ENCODE measurements around the gene BRD1.

The BRD1 gene

DNA sequence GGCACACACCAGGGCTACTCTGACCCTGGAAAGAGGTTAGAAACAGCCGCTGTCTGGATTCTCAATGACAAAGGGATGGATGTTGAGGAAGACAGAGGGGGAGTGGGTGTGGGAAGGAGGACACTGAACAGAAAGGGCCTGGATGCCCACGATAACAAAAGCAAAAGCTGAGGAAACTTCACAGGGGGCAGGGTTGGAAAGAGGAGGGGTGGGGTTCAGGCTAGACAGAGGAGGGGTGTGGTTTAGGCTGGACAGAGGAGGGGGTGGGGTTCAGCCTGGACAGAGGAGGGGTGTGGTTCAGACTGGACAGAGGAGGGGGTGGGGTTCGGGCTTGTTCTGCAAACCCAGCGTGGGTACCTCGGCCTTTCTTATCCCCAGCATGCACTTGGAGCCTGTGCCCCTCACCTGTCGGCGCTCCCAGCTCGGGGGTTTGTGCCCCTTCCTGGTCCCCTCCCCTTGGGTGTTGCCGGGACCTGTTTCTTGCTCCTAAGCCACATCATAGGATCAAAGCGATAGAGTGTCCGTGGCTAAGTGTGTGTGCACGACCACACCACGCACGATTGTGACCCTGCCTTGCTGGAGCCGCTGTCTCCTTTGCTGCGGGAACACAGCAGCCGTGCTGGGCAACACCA lies 75.6 kb downstream of the BRD1 start:
- DNase-seq (ENCODE audit: low spot score), result no peak

DNA sequence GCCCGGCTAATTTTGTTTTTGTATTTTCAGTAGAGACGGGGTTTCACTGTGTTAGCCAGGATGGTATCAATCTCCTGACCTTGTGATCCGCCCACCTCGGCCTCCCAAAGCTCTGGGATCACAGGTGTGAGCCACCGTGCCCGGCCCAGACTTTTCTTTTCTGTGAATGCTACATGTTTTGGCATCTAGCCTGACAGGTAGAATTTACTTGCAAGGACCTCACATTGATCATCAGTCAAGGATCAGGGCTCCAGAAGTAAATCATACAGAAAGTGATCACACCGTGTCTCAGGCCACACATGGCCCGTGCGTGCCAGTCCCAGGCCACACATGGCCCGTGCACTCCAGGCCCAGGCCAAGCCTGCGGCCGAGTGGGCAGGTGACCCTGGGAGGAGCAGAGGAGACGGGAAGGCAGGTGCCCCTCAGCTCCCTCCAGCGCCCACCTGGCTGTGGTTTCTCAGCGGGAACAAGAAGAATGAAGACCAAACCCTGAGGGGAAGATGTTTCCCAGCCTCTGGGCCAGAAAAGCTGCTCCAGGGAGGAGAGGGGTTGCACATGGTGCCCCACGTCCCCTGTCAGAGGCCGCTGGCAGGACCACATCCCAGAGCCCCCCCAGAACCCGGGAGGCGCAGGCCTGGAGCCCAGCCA lies 76.2 kb downstream of the BRD1 start:
- DNase-seq (ENCODE audit: low spot score), result no peak

DNA sequence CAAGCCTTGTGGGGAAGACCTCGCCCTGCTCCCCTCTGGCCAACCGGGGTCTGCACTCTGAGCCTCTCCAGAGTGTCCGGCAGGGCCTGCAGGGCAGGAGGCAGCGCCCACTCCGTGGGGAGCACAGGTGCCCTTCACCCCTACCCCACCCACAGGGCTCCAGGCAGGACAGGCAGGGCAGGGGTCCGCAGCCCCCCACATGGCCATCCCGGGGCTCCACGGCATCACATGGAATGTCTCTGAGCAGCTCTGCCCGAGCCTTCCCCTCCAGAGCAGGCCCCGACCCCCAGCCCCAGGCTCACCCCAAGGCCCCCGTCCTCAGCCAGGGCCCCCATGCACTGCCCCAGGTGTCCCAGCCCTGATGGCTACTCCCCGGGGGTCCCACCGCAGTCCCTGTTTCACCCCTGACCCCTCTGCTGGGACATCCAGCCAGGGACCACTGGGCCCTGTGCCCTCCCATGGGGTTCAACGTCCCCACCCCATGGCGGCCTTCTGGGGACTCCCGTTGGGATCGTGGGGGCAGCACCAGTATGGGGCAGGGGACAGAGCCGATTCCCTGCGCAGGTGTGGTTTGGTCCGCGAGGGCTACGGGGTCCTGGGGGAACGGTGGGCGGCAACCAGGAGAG lies 77.7 kb downstream of the BRD1 start:
- DNase-seq (ENCODE audit: low spot score), result no peak

DNA sequence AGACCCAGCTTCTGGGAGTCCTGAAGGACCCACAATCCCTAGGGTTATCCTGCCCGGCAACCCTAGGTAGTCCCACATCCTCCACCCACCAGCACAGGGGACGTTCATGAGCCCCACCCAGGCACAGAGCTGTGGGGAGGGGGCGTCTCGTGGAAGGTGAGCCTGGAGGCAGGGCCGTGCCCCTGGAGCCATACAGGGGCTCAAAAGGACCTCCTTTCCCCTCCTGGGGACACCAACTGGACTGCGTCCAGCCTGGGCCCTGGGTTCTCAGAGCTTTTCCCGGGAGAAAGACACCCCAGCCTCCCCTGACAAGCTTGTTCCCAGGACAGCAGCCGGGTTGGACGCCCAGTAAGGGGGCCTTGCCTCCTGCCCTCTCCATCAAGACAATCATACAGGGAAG lies 78.4 kb downstream of the BRD1 start:
- DNase-seq (ENCODE audit: low spot score), result no peak

DNA sequence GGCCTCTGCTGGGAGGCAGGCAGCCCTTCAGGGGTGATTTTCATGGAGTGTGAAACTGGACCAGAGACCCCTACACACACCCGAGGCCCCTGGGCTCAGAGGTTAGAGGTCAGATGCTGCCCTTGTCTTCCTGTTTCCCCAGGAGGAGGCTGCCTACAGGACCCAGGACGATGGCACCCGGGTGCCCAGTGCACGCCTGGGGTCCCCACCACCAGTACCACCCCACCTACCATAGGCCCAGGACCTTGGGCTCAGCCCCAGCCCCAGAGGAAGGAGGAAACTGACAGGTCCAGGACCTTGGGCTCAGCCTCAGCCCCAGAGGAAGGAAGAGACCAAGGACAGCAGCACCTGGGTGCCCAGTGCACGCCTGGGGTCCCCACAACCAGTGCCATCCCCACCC lies 79.2 kb downstream of the BRD1 start:
- no peak for DNase-seq (ENCODE audit: low spot score)

DNA sequence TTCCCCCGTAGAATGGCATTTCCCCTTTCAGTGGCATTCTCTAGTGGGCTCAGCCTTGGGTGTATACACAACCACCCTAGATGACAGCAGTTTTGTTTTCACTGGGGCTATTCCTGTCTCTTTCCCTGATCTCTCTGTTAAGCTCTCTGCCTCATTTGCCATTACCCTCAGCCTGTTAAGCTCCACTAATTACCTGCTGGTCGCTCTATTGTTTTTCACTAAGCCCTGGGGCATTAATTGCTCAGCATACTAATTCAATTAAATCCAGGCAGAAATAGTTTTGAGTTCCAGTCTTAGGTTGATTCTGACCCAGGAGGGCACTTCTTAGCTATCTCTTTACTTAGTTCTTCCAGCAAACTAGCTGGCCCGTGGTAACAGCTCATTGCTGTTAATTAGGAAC lies 80.0 kb downstream of the BRD1 start:
- no peak for DNase-seq (ENCODE audit: low spot score)

DNA sequence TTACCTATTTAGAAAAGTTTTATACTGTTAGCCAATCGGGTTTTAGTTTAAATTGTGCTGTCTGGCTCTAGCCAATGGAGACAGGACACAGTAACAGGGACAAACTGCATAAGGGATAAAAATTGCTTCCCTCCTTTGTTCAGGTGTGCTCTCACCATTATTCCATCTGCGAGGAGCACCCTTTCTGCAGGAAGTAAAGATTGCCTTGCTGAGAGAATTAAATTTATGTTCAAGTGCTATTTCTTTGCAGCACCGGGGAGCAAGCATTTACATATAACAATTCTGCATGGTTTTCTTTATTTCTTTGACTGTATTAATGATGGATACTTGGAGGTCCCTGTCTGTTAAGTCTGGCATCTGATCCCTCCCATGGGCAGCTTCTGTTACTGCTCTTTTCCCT lies 80.5 kb downstream of the BRD1 start:
- DNase-seq (ENCODE audit: low spot score), result no peak

DNA sequence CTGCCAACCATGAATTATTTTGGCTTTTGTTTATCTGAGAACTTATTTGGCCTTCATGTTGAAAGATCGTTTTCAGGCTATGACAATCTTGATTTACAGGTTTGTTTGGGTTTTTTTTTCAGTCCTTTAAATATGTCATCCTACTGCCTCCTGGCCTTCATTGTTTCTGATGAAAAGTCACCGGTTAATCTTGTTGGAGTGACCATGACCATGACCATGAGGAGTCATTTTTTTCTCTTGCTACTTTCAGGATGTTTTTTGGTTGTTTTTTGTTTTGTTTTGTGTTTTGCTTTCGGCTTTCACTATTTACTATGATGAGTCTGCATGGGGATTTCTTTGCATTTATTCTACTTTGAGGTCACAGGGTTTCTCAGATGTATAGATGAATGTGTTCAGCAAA lies 81.6 kb downstream of the BRD1 start:
- no peak for DNase-seq (ENCODE audit: low spot score)

DNA sequence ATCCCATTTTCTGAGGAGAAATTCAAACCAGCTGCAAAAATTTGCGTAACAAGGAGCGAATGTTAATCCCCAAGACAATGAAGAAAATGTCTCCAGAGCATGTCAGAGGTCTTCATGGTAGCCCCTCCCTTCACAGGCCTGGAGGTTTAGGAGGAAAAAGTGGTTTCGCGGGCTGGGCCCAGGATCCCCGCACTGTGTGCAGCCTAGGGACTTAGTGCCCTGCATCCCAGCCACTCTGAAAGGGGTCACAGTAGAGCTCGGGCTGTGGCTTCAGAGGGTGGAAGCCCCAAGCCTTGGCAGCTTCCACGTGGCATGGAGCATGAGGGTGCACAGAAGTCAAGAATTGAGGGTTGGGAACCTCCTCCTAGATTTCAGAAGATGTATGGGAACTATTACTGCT lies 87.4 kb downstream of the BRD1 start:
- DNase-seq (ENCODE audit: low spot score), result no peak

DNA sequence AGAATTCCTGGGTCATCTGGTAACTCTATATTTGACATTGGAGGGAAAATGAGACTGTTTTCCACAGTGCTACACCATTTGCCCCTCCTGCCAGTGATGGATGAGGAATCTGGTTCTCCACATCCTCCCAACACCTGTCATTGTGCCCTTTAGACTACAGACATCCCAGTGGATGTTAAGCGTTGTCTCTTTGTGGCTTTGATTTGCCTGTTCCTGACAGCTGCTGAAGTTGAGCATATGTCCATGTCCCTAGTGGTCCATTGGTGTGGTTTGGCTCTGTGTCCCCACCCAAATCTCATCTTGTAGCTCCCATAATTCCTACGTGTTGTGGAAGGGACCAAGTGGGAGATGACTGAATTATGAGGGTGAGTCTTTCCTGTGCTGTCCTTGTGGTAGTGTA lies 88.5 kb downstream of the BRD1 start:
- DNase-seq (ENCODE audit: low spot score), result no peak

DNA sequence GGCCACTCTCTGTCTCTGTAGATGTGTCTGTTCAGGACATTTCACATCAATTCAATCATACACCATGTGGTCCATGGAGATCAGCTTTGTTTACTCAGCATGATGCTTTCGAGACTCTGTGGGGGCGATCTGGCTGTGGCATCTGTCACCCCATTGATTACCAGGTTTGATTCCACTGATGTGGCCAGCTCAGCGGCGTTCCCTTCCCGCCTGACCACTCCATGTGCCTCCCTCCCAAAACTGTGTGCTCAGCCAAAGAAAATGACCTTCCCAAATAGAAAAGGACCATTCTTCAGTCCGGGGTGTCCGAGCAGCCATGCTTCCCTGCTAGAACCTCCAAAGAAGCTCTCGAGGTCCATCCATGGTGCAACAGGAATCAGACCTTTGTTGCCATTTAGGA lies 89.1 kb downstream of the BRD1 start:
- DNase-seq (ENCODE audit: low spot score), result no peak

DNA sequence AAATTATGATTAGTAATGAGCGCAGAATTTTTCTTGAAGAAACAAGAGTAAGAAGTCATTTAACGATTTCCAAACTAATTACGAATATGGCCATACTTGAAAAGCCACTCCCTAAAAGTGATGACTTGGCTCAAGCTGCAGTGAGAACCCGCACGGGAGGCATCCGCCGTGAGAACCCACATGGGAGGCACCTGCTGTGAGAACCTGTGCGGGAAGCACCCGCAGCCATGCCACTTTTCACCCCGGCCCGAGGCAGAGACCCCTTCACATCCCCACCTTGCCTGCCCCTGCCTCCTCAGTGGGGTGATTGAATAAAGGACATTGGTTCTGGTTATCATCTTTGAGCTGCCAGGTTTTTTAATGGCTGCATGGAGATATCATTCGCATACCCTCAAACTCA lies 89.7 kb downstream of the BRD1 start:
- no peak for DNase-seq (ENCODE audit: low spot score)

DNA sequence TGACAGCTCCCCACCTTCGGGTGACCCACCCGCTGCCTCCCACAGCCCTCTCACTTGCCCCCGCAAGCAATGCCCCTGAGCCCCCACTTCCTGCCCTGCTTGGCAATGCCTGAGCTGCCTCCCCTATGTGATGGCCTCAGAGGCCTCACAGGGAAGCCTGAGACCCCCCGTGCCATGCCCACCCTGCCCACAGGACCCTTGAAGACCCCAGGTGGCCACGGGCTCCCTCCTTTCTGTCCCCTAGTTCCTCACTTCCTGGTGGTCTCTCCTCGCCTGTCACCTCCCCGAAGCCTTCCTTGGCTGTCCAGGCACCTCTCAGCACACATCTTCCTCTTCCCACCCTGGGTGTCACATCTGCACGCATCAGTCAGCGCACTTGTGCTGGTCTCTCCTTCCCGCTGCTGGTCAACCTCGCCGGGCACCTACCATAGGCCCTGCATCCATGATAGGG lies 90.5 kb downstream of the BRD1 start:
- DNase-seq (ENCODE audit: low spot score), result no peak

DNA sequence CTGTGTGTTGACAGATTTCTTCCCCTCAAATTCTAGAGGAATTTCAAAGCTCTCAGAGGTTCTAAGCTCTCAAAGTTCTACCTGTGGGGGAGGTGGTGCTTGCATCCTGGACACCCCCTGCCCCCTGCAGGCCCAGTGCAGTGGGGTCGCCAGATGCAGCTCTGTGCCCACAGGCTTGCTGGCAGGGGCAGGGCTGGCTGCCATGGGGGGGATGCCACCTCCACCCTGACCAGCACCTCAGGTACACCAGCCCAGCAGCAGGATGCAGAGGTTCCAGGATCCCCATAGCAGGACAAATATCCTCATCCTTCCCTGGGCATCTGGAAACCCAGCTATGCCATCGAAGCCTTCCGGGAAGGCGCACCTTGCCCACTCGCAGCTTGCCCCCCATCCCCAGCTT lies 91.1 kb downstream of the BRD1 start:
- DNase-seq (ENCODE audit: low spot score), result no peak

DNA sequence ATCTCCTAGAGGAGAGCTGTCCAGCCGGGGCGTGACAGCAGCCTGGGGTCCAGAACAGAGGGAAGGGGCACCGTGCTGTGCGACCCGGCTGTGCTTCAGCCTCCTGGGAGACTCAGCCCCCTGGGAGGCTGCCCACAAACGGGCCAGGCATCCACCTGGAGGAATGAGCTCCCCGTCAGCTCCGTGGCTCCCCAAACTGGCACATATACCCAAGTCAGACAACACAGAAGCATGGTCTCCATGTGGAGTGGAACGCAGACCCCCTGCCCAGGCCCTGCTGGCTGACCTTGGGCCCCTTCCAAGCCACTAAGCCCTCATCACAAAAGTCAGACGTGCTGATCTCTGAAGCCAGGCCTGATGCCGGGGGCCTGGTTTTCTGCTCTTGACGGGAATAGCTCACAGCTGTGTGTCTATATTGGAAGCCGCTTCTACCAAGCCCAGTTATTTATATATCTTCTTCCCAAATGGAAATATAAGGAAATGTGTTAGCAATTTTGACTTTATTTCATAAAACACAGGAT lies 91.7 kb downstream of the BRD1 start:
- DNase-seq (ENCODE audit: low spot score), result no peak

DNA sequence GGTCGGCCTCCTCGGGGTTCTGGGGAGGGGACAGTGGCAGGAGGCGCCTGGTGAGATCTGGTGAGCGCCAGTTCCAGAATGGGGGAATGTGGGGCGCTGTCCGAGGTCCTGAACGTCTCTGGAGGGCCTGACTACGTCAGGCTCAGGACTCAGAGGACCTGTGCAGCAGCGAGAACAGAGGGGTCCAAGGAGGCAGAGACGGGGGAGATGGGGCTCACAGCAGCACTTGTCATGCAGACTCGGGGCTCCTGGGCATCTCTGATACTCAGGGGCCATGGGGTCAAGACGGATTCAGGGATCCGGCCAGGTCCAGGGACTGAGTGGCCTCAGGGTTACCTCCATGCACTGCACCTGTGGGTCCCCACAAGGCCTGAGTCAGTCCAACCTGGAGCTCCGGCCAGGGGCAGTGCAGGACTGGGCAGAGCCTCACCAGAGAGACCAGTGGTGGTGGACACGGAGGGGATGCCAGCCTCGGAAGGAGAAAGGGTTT lies 92.2 kb downstream of the BRD1 start:
- DNase-seq (ENCODE audit: low spot score), result peak; percentile 69

DNA sequence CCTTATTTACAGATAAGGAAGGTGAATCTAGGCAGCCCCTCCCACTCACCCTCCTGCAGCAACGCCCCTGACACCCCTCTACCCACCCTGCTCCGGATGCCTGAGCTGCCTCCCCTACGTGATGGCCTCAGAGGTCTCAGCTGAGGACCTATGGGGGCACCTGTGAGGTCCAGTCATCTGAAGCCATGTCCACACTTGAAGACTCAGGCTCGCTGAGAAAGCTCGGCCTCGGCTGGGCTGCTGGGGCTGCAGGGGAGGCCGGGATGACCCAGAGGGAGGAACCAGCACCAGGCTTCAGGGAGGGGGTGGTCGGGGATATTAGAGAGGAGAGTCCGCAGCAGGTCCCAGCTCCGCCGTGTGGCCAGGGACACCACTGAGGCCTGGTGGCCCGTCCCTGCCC lies 92.8 kb downstream of the BRD1 start:
- DNase-seq (ENCODE audit: low spot score), result no peak

DNA sequence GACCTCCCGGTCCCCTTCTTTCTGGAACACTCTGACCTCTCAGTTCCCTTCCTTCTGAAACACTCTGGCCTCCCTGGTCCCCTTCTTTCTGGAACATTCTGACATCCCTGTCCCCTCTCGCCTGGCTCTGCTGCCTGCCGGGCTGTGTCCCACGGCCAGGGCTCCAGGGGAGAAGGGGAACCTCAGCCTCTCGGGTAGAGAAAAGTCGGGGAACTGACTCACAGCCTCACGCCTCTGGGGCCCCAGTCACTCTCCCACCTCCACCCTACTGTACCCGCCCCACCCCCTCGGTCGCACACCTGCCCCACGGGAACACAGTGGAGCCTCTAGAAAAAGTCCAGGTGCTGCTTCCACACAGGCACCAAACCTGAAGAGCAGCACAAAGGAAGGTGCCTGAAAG lies 93.3 kb downstream of the BRD1 start:
- no peak for DNase-seq (ENCODE audit: low spot score)

DNA sequence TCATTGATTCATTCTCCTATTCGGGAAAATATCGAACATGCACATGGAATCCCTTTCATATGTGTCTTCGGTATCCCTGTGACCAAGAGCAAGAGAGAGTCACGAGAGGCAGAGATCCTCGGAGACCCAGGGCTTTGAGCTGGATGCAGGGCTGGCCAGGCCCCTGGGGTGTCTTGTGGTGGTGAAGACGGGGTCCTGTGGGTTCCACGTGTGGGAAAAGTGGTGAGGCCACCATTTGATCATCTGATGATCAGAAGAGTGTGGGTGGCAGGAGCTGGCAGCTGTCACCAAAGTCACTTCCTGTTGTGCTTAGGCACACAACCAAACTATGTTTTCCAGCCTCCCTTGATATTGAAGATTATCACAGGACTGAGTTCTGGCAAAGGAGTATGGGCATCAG lies 94.0 kb downstream of the BRD1 start:
- no peak for DNase-seq (ENCODE audit: low spot score)

DNA sequence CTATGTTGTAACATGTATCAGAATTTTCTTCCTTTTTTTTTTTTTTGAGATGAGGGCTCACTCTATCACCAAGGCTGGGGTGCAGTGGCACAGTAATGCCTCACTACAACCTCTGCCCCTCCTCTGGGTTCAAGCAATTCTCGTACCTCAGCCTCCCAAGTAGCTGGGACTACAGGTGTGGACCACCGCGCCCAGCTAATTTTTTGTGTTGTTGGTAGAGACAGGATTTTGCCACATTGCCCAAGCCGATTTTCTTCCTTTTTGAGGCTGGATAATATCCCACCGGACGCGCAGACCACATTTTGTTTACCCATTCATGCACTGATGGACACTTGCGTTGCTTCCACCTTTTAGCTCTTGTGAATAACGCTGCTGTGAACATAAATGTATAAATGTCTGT lies 97.0 kb downstream of the BRD1 start:
- no peak for DNase-seq (ENCODE audit: low spot score)

DNA sequence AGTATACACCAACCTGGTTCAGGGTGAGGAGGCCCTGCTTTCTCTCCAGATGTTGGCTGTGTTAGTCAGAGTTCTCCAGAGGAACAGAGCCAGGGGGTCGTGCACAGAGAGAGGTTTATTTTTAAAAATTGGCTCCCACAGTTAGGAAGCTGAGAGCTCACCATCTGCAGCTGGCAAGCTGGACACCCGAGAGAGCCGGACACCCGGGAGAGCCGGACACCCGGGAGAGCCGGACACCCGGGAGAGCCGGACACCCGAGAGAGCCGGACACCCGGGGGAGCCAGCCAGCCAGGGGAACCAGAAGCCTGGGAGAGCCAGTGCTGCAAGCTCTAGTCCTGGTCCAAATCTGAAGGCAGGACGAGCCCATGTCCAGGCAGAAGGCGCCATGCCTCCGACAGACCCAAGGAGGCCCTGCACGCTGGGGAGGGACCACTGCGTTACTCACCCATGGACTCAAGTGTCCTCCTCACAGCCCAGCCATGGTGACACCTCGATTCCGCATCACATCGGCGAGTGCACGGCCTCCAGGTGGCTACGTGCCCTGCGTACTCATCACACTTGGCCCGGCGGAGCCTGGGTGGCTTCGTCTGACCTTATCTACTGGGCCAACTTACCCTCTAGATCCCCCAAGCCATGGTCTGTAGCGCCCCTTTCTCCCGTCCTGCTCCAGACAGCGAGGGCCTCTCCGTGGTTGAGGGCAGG lies 99.0 kb downstream of the BRD1 start:
- DNase-seq (ENCODE audit: low spot score), result no peak

DNA sequence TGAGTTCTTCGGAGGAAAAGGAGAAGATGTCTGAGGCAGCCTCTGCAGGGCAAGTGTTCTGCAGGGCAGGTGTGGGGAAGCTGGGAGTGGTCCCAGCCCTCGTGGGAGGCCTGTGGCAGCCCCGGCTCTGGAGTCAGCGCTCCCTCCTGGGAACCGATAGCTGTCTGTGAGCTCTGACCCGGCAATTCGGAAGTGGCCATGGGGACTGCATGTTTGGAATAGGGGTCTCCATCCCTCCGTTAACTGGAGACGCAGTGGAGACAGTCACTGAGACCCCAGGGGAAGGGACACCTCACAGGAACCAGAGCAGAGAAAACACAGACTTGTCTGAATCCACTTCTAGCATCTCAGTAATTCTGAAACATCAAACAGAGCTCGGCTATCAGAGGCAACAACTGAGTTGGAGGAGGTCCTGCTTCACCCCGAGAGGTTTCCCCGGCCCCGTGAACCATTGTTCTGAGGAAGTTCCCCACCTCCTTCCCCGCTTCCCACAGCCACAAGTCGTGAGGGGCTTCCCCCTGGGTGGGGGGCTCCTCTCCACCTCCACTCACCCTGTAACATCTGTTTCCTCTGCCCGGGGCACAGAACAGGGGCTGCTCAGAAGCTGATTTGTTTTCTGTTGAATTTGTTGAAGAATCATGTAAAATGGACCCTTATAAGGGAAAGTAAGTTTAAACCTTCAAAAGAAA lies 99.6 kb downstream of the BRD1 start:
- no peak for DNase-seq (ENCODE audit: low spot score)

All from HuH-7 (cell line).